ENCODE measurements around the gene SNN. TPM values are rescaled to one million over a fixed set of nuclear protein-coding genes. Genes with fewer than 3 reads are reported as not detected.

Gene SNN
- polyA plus RNA-seq, 1 experiment, result 18.9 TPM

- H3K27ac ChIP-seq (ENCODE audit: low read depth, low read length), result no peak overlapping the region
Measured at GRCh38 chr16:11668623-11669379, 546 bp downstream of the SNN start.

GRCh38 chr16:11669380-11670146, 1.3 kb downstream of the SNN start:
- TF ChIP-seq, protein P1, sequence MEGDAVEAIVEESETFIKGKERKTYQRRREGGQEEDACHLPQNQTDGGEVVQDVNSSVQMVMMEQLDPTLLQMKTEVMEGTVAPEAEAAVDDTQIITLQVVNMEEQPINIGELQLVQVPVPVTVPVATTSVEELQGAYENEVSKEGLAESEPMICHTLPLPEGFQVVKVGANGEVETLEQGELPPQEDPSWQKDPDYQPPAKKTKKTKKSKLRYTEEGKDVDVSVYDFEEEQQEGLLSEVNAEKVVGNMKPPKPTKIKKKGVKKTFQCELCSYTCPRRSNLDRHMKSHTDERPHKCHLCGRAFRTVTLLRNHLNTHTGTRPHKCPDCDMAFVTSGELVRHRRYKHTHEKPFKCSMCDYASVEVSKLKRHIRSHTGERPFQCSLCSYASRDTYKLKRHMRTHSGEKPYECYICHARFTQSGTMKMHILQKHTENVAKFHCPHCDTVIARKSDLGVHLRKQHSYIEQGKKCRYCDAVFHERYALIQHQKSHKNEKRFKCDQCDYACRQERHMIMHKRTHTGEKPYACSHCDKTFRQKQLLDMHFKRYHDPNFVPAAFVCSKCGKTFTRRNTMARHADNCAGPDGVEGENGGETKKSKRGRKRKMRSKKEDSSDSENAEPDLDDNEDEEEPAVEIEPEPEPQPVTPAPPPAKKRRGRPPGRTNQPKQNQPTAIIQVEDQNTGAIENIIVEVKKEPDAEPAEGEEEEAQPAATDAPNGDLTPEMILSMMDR (IDR thresholded peaks at IDR 0.05; ENCODE audit: low read depth, low read length), result no peak
- H3K9me3 ChIP-seq (ENCODE audit: control insufficient read depth, insufficient read depth, low read length), result no peaks in the 10 kb centered on the region
- DNase-seq (ENCODE audit: low read depth, low spot score), result no peak
- no peaks in the 10 kb centered on the region for H3K27me3 ChIP-seq (ENCODE audit: control insufficient read depth, insufficient read depth, low read length)
- ChIA-PET POLR2A (interaction anchor here (1.2 to 1.3 kb wide), 2 partner anchors 29 to 40 kb away, joined by 3 to 4 read pairs; no protein-coding TSS in a partner anchor), CTCF (interaction anchor here (0.6 to 1.2 kb wide), 2 partner anchors 24 to 264 kb away, joined by 5 to 8 read pairs; no protein-coding TSS in a partner anchor)
- H3K4me3 ChIP-seq (ENCODE audit: low read depth, low read length), result peak overlapping the region; percentile 86
- H3K27ac ChIP-seq (ENCODE audit: low read depth, low read length), result no peak overlapping the region

More at GRCh38 chr16:11668623-11669379, 546 bp downstream of the SNN start:
- DNase-seq (ENCODE audit: low read depth, low spot score), result no peak
- TF ChIP-seq, protein P1 (IDR thresholded peaks at IDR 0.05; ENCODE audit: low read depth, low read length), result no peak
- Histone ChIP-seq H3K9me3 (ENCODE audit: control insufficient read depth, insufficient read depth, low read length) (no peaks in the 10 kb centered on the region), H3K4me3 (ENCODE audit: low read depth, low read length) (peak overlapping the region; percentile 86), H3K27me3 (ENCODE audit: control insufficient read depth, insufficient read depth, low read length) (no peaks in the 10 kb centered on the region)
- ChIA-PET POLR2A (interaction anchor here (1.2 to 1.3 kb wide), 2 partner anchors 28 to 39 kb away, joined by 3 to 4 read pairs; no protein-coding TSS in a partner anchor), CTCF (interaction anchor here (0.6 to 1.2 kb wide), 3 partner anchors 15 to 263 kb away, joined by 3 to 8 read pairs (median 5); no protein-coding TSS in a partner anchor)

DNA sequence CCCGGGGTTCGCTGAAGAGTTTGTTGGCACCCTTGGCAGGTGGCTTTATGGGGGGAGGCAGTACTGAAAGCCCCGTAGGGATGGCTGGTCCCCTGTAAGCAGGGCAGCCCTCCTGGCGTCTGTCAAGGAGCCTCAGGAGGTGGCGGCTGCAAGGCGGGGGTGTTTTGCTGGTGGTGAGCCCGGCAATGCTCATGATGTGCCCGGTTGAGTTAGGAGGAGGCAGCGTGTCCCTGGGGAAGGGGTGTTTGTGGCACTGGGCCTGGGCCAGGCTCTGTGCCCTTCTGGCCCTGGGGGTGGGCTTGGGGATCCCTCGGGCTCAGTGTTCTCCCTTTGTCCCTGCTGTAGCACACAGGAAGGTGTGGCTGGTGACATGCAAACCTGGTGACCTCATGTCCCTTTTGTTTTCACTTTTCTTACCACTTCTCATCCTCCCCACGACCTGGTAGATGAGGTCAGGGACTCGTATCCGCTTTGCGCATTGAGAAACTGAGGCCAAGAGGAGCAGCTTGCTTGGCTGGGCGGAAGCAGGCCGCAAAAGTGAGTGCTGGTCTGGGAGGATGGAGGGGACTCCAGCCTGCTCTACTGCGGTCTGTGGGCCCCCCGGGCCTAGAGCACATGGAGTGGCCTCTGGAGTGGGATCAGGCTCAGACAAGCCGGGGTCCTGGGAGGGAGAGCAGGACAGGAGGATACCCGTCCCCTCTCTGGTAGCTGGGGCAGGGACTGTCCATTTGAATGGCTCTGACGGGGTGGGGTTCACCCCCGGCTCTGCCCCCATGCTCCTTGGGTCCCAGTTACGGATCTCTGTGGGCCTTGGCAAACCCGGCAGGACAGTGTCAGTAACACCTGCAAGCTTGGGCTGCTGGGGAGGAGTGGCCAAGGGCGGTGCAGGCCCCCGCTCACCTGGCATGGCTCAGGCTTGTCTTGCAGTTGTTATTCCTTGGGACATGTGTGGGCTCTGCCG, 2.2 kb downstream of the SNN start:
- no peak for DNase-seq (ENCODE audit: low read depth, low spot score)
- Histone ChIP-seq H3K27me3 (ENCODE audit: control insufficient read depth, insufficient read depth, low read length) (no peaks in the 10 kb centered on the region), H3K9me3 (ENCODE audit: control insufficient read depth, insufficient read depth, low read length) (no peaks in the 10 kb centered on the region), H3K27ac (ENCODE audit: low read depth, low read length) (no peak overlapping the region), H3K4me3 (ENCODE audit: low read depth, low read length) (peak overlapping the region; percentile 86)
- TF ChIP-seq, protein P1 (IDR thresholded peaks at IDR 0.05; ENCODE audit: low read depth, low read length), result no peak
- ChIA-PET POLR2A (interaction anchor here (1.2 to 1.3 kb wide), 2 partner anchors 30 to 40 kb away, joined by 3 to 4 read pairs; no protein-coding TSS in a partner anchor), CTCF (interaction anchor here (1.2 kb wide), 1 partner anchor 264 kb away, joined by 8 read pairs; no protein-coding TSS in a partner anchor)

DNA sequence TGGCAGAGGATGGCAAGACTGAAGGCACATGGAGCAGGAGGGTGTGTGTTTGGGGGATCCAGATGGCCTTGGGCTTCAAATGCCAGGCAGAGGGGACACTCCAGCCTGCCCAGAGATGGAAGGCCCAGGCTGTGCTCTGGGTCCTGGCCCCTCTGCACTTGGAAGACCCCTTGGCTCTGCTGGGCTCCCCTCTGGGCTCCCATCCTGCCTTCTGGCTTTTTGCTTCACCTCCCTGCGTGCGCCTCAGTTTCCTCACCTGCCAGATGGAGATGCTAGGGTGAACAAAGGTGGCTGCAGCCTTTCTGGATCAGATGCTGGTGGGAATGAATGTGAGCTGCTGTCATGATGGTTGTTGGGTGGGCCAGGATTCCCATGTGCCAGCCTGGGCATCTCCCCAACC, 3.0 kb downstream of the SNN start:
- POLR2A ChIA-PET, result no interaction called here
- Histone ChIP-seq H3K27me3 (ENCODE audit: control insufficient read depth, insufficient read depth, low read length) (no peaks in the 10 kb centered on the region), H3K9me3 (ENCODE audit: control insufficient read depth, insufficient read depth, low read length) (no peaks in the 10 kb centered on the region), H3K4me3 (ENCODE audit: low read depth, low read length) (no peak overlapping the region), H3K27ac (ENCODE audit: low read depth, low read length) (no peak overlapping the region)
- TF ChIP-seq, protein P1 (IDR thresholded peaks at IDR 0.05; ENCODE audit: low read depth, low read length), result no peak
- CTCF ChIA-PET, result no interaction called here
- DNase-seq (ENCODE audit: low read depth, low spot score), result no peak
